GM21528 (cell line): ENCODE results near the gene CFAP65.

Experiments
- ATAC-seq: cut with Tn5 transposase; IDR thresholded peaks from one replicate; pipeline ENCODE4 v1.9.1; 2021; ENCODE audit warnings: mild to moderate bottlenecking, moderate library complexity; ENCODE audit not compliant: unreplicated experiment, low FRiP score

CFAP65 gene, protein sequence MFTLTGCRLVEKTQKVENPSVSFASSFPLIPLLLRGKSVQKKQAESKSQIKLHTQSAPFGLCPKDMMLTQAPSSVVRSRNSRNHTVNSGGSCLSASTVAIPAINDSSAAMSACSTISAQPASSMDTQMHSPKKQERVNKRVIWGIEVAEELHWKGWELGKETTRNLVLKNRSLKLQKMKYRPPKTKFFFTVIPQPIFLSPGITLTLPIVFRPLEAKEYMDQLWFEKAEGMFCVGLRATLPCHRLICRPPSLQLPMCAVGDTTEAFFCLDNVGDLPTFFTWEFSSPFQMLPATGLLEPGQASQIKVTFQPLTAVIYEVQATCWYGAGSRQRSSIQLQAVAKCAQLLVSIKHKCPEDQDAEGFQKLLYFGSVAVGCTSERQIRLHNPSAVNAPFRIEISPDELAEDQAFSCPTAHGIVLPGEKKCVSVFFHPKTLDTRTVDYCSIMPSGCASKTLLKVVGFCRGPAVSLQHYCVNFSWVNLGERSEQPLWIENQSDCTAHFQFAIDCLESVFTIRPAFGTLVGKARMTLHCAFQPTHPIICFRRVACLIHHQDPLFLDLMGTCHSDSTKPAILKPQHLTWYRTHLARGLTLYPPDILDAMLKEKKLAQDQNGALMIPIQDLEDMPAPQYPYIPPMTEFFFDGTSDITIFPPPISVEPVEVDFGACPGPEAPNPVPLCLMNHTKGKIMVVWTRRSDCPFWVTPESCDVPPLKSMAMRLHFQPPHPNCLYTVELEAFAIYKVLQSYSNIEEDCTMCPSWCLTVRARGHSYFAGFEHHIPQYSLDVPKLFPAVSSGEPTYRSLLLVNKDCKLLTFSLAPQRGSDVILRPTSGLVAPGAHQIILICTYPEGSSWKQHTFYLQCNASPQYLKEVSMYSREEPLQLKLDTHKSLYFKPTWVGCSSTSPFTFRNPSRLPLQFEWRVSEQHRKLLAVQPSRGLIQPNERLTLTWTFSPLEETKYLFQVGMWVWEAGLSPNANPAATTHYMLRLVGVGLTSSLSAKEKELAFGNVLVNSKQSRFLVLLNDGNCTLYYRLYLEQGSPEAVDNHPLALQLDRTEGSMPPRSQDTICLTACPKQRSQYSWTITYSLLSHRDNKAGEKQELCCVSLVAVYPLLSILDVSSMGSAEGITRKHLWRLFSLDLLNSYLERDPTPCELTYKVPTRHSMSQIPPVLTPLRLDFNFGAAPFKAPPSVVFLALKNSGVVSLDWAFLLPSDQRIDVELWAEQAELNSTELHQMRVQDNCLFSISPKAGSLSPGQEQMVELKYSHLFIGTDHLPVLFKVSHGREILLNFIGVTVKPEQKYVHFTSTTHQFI (N-terminal part only)

GRCh38 chr2:219041252-219041651 is at the start of gene CFAP65:
Gene CFAP65, minus strand, starts transcription at chr2:219041516. Its CDS starts 2,468 bp downstream, at chr2:219039048.
- no peak for ATAC-seq

DNA sequence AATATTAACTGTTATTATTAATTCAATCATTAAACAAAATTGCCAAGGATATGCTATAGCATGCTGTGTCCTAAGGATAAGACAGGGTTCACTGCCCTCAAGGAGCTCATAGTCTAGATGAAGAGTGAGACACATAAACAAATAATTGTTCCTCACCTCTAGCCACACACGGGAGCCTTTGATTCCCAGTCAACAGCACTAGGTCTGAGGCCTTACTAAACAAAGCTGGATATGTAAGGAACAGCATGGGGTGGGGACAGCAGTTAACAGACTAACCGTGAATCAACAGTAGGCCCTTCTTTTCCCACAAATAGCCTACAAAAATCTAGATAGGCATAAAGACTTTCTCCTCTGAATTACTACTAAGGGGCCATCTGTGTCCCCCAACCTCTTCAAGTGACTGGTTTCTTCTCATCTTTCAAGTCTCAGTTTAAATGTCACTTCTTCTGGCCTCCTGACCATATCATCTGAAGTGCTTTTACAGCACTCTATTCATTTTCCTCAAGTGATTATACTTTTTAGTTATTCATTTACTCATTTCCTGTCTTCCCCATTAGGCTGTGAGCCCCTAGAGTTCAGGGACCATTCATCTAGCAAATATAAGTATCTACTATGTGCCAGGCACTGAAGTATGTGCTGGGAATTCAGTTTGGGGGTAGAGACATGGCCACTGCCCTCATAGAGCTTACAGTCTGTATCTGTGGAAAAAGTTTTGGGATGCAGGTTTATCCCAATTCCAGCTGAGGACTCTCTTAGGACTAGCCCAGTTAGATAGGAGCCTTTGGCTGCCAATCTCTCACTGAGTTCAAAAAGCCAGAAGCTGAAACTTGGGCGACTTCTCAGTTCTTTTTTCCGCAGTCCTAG is 49.4 kb upstream of the CFAP65 start:
- no peak for ATAC-seq

DNA sequence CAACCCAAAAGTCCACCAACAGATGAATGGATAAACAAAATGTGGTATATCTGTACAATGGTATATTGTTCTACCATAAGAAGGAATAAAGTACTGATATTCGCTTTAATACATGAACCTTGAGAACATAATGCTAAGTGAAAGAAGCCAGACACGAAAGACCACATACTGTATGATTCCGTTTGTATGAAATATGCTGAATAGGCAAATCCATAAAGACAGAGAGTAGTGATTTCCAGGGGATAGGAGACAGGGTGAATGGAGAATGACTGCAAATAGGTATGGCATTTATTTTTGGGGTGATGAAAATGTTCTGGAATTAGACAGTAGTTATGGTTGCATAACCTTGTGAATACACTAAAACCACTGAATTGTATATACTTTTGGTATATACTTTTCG is 48.0 kb upstream of the CFAP65 start:
- no peak for ATAC-seq

DNA sequence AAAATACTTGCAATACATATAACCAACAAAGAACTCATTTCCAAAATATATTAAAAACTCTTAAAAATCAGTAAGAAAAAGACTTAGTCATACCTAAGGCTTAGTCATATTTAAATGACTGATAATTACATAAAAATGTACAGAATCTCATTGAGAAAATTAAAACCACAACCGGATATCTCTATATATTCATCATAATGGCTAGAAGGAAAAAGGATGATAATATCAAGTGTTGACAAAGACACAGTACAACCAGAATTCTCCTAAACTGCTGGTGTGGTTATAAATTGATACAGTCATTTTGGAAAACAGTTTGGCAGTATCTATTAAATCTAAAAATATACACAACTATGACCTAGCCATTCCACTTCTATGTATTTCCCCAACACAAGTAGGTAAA is 46.5 kb upstream of the CFAP65 start:
- no peak for ATAC-seq

DNA sequence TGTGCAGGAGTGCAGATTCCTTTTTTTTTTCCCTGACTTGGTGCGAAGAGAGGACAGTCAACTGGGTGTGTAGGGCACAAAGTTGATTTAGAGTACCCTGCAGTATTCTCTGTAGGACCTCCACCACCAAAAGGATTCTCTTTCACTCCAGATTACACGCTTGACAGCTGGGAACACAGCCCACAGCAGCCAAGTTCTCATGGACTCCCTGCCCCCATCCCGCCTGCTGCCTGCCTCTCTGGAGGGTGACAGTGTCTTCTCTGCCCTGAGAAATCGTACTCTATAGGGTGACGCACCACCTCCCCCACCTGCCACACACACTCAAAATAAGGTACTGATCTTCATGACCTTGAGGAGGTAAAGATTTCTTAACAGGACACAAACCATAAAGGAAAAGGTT is 46.0 kb upstream of the CFAP65 start:
- no peak for ATAC-seq

DNA sequence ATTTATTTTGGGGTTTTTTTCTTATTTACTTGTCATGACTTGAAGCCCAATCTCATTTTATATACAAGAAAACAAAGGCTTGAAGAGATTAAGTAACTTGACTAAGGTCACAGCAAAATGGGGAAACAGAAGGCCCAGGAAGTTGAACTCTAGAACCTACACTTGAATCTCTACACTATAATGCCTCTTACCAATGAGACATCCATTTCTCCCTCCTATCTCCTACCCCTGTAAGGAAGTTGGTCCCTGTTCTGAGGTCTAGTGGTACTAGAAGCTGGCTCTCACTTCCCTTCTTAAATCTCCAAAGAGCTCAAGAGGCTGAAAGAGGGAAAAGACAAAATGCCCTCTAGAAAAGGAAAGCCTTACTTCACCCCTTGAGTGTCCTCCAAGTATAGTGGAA is 44.9 kb upstream of the CFAP65 start:
- no peak for ATAC-seq

GRCh38 chr2:219084791-219085190 is 43.5 kb upstream of the CFAP65 start:
- no peak for ATAC-seq

- no peak for ATAC-seq
These were observed 41.1 kb upstream of the CFAP65 start for GRCh38 chr2:219082332-219082958.

DNA sequence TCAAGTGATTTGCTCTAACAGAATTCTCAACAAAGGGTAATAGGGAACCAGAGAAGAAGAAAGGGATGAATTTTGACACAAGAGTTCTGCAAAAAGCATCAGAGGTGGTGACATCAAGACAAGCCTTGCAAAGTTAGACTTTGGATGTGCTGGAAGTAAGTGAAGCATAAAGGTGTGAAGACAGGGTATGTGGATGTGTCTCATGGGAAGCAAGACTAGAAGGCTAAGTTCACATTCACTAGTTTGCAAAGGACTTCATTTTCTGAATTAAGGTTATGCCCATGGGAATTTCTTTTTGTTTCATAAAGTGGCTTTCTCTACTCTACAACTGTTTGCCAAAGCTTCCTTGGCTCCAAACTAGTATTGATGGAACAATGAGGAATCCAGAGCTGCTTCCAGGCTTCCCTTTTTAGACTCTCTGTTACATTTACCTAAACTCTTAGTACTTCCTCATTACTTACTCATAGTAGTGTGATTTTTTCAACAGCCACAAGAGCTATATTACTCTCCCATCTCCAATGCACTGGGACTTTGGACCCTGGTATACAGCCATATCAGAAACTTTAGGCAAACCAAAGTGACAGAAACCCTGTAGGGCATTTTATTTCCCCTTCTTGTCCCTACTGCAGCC is 40.5 kb upstream of the CFAP65 start:
- ATAC-seq: no peak

DNA sequence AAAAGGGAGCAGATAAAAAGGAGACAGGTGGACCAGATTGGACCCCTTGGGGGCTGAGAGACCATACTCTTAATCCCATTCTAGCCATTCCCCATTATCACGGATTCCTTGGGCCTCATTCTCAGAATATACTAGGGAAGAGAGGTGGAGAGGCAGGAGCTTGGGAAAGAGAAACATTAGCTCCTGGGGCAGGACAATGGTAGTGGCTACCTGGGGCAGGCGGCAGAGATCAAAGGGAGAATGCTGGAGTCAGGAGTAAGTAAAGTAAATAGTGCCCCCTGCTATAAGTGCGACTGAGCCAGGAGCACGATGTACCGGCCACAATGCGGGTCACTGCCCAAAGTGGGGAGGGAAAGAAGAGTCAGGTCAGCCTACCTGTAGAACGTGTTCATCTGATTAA is 39.8 kb upstream of the CFAP65 start:
- no peak for ATAC-seq

DNA sequence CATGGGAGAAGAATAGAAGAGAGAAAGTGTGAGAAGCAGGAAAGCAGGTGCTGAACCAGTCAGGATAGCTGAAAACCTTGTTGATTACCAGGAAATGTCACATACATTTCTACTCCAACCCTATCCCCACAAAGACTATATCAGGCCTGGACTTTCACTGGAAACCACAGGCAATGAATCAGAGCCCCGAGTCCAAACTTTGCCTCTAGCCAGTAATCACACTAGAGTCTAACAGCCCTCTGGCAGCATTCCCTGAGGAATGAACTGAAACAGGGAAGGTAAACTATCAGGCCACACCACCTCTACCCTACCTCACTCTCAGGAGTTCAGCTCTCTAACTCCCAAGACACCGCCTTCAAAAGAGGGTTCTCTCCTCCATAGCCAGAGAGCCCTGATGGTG is 38.1 kb upstream of the CFAP65 start:
- ATAC-seq: no peak

DNA sequence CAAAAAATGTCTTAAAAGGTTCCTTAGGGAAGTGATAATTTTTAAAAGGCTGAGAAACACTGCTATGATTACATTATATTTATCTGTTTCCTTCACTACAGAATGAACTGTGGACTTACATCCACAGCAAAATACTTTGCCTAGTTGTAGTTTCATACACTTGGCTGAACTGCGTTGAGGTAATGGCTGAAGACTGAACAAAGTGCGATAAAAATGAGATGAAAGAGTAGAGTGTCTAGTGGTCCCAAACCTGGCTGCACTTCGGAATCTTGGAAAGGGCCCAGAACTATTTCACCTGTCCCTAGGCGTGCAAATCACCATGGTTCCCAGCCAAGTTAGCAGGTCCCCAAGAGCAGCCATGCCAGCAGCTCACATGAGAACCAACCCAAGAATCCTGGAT is 37.6 kb upstream of the CFAP65 start:
- ATAC-seq: no peak

DNA sequence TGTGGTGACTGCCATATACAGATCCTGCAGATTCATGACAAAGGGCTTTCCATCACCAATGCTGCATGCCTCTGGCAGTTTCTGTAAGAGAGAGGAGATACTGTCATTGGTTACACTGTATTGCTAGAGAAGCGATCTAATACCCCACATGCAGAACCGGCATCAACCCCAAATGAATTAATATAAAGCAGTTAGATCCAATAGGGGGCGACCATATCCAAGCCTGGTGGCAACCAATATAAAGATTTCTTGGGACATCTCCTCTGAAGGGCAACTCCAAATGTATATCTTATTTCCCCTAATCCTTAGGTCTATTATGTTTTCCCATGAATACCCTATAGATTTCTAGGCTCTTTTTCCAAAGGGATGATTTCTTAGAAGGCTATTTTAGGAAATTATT is 36.8 kb upstream of the CFAP65 start:
- no peak for ATAC-seq

DNA sequence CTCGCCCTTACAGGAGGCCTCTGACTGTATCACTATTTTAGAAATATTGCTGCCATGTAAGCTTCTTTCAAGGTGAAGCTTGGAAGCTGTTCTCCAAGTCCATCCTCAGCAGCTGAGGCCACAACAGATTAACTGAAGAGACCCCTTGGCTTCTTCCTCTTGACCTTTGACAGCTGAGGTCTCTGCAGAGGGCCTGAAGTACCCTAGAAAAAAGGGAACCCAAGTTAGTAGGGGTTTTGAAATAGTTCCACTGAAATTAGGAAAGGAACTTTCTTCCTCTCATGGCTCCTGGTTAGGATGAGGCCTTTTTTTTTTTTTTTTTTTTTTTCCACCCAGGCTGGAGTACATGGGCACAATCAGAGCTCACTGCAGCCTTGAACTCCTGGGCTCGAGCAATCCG is 34.9 kb upstream of the CFAP65 start:
- ATAC-seq: no peak

DNA sequence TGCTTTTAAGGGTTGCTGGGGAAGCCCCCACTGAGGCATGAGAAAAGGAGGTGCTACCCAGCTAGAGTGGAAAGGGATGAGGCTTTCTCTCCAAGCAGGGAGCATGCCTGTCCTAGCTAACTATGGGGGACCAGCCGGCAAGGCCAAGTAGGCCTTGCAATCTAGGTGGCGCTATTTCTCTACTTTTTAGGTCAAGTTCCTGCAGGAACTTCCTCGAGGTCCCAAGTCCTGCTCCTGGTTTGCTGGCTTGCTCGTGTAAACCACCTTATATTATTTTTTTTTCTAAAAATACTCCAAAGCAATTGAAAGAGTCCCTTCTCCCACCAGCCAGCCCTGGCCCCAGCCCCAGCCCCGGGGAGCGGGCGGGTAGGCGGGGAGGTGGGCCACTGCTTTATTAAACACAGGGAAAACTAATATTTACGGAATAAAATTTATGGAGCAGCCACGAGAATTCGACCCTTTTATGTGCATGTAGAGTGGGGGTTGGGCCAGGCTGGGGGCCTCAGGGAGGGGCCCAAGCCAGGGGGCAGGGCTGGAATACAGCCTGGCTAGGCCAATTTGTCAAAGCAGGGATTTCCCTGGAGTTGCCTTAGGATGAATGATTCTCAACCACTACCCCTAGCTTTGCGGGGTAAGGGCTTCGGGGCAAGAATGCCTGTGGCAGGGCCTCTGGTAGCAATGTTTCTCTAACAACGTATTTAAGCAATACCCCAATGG is 32.3 kb upstream of the CFAP65 start:
- ATAC-seq: no peak

DNA sequence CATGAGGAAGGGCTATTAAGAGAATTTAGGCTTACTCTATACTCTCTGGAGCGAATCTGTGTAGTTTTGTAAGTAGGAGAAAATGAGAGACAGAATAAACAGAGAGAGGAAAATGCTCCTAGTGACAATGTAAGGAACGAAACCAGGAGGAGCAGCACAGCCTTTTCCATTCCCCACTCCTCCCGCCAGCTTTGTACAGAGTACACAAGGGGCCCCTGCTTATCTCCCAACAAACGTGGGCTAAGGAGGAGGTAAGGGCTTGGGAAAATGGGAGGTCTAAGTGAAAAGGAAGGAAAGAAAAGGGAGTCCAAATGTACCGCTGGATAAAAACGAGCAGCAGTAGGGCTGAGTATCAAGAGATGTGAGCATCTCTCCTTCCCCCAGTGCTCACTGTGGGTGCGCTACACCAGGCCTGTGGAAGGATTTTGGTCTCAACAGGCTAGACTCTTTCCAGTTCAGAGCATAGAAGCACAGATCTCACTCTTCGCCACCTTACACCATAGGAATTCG is 31.5 kb upstream of the CFAP65 start:
- ATAC-seq: no peak

GRCh38 chr2:219071131-219071816 is 30.0 kb upstream of the CFAP65 start:
- ATAC-seq: no peak

GRCh38 chr2:219065484-219065883 is 24.2 kb upstream of the CFAP65 start:
- ATAC-seq: no peak
